HepG2 (cell line): ENCODE measurements around the gene PACRGL. TPM values are rescaled to one million over a fixed set of nuclear protein-coding genes. Genes with fewer than 3 reads are reported as not detected.

Experiments used
- ARNT ChIP-seq: fragments of 450-650 bp; IDR thresholded peaks from 2 replicates; pipeline ENCODE4 v1.6.1; 2017
- SAFB2 ChIP-seq: sonication (generic); formaldehyde crosslinking; IDR thresholded peaks from 2 replicates; pipeline ENCODE4 v1.5.1; 2020; ENCODE audit warnings: missing genetic modification reagents, low read depth, mild to moderate bottlenecking, borderline replicate concordance
- TCF7L2 ChIP-seq: IDR thresholded peaks from 2 replicates; pipeline ENCODE4 v1.6.1; 2011; ENCODE audit warnings: mild to moderate bottlenecking, low read depth, low read length, moderate library complexity
- ZNF768 ChIP-seq: sonication (generic); formaldehyde crosslinking; IDR thresholded peaks from 2 replicates; pipeline ENCODE4 v1.4.0; 2020; ENCODE audit warnings: missing genetic modification reagents
- polyA plus RNA-seq, 8 experiments: library from polyadenylated mRNA; depleted of rRNA in 3 of 8; stranded (reverse) in 7 of 8; unstranded in 1 of 8; fragments of >200 nt; fragmentation: Illumina TruSeq in 4 of 8; extraction: Trizol in 4 of 8; gene quantifications; 2 replicates each; pipeline versions ENCODE4 v1.2.1 to v1.2.3, GENCODE V29; 2011 to 2016; ENCODE audit warnings: low read depth in 4 of 8, missing spikeins in 1 of 8, mixed read lengths in 1 of 8; ENCODE audit not compliant: insufficient read depth in 1 of 8
- total RNA-seq, 5 experiments: library from RNA; depleted of rRNA; stranded (reverse); fragments of >200 nt; fragmentation: Illumina TruSeq; extraction: Trizol; gene quantifications; 2 replicates each; pipeline ENCODE4 v1.2.3, GENCODE V29; 2016; ENCODE audit warnings: low read depth in 1 of 5
- TF ChIP-seq, protein P1 (sequence below), 2 experiments: sonication (generic) in 1 of 2; formaldehyde crosslinking in 1 of 2; IDR thresholded peaks; 2 replicates each; pipeline versions ENCODE4 v1.6.1 to v1.9.0; 2014 to 2022; ENCODE audit warnings: antibody characterized with exemption in 1 of 2, borderline replicate concordance in 1 of 2, inconsistent platforms in 1 of 2, low read depth in 1 of 2, missing genetic modification reagents in 1 of 2
- TF ChIP-seq, protein P2 (sequence below): sonication (generic); formaldehyde crosslinking; conservative IDR thresholded peaks from 2 replicates; pipeline ENCODE4 v1.5.0; 2020; ENCODE audit warnings: missing genetic modification reagents

PACRGL gene
- total and polyA plus RNA-seq, 2 of the 13 experiments (the other 11 are each of a cell fraction or from before 2014, with no cell fraction given): 5.8 to 15.1 TPM

DNA sequence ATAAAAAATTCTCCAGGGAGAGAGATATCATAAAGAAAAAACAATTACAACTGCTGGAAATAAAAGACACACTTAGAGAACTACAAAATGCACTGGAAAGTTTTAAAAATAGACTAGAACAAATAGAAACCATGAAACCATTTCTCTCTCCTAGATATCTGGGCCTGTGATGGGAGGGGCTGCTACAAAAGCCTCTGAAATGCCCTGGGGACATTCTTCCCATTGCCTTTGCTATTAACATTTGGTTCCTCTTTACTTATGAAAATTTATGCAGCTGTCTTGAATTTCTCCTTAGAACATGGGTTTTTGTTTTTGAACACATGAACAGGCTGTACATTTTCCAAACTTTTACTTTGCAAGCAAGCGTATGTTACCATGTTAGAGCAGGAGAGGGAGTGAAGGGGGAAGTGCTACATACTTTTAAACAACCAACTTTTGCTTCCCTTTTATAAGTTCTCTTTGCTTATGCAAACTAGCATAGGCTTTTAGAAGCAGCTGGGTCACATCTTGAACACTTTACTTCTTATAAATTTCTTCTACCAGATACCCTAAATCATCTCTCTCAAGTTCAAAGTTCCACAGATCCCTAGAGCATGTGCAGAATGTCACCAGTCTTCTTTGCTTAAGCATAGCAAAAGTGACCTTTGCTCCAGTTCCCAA, 47.9 kb upstream of the PACRGL start (continued):
- TF ChIP-seq, protein P1, sequence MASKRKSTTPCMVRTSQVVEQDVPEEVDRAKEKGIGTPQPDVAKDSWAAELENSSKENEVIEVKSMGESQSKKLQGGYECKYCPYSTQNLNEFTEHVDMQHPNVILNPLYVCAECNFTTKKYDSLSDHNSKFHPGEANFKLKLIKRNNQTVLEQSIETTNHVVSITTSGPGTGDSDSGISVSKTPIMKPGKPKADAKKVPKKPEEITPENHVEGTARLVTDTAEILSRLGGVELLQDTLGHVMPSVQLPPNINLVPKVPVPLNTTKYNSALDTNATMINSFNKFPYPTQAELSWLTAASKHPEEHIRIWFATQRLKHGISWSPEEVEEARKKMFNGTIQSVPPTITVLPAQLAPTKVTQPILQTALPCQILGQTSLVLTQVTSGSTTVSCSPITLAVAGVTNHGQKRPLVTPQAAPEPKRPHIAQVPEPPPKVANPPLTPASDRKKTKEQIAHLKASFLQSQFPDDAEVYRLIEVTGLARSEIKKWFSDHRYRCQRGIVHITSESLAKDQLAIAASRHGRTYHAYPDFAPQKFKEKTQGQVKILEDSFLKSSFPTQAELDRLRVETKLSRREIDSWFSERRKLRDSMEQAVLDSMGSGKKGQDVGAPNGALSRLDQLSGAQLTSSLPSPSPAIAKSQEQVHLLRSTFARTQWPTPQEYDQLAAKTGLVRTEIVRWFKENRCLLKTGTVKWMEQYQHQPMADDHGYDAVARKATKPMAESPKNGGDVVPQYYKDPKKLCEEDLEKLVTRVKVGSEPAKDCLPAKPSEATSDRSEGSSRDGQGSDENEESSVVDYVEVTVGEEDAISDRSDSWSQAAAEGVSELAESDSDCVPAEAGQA (IDR thresholded peaks at IDR 0.05; ENCODE audit: low read depth): no peak
- TF ChIP-seq, protein P1 (CRISPR knock-in tag; IDR thresholded peaks at IDR 0.05; ENCODE audit: borderline replicate concordance): no peak
- TF ChIP-seq ARNT (no peak), ZNF768 (CRISPR knock-in tag) (no peak), SAFB2 (CRISPR knock-in tag) (no peak), TCF7L2 (no peak)
- TF ChIP-seq, protein P2, sequence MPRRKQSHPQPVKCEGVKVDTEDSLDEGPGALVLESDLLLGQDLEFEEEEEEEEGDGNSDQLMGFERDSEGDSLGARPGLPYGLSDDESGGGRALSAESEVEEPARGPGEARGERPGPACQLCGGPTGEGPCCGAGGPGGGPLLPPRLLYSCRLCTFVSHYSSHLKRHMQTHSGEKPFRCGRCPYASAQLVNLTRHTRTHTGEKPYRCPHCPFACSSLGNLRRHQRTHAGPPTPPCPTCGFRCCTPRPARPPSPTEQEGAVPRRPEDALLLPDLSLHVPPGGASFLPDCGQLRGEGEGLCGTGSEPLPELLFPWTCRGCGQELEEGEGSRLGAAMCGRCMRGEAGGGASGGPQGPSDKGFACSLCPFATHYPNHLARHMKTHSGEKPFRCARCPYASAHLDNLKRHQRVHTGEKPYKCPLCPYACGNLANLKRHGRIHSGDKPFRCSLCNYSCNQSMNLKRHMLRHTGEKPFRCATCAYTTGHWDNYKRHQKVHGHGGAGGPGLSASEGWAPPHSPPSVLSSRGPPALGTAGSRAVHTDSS: no peak
- TF ChIP-seq, all 625 proteins: peak for 0
